H9 (cell line): ENCODE measurements around the gene CAPN12. TPM values are rescaled to one million over a fixed set of nuclear protein-coding genes. Genes with fewer than 3 reads are reported as not detected.

Source experiments
- DNase-seq: peaks from one replicate; pipeline ENCODE4 v3.0.0-alpha.2; 2017
- H2AFZ ChIP-seq: one replicate; pipeline ENCODE4 v1.6.1; 2013; ENCODE audit warnings: mild to moderate bottlenecking, low read length, control low read depth, moderate library complexity
- H2AK5ac ChIP-seq: 2 replicates; pipeline ENCODE4 v1.6.1; 2013; ENCODE audit warnings: low read length, control low read depth, mixed read lengths; ENCODE audit not compliant: insufficient read length
- H2BK120ac ChIP-seq: one replicate; pipeline ENCODE4 v1.6.1; 2013; ENCODE audit warnings: low read depth, mild to moderate bottlenecking, low read length, control low read depth, inconsistent platforms; ENCODE audit not compliant: poor library complexity, severe bottlenecking
- H2BK12ac ChIP-seq: 2 replicates; pipeline ENCODE4 v1.6.1; 2013; ENCODE audit warnings: low read length, control low read depth, mixed read lengths, low read depth; ENCODE audit not compliant: insufficient read length
- H2BK15ac ChIP-seq: 2 replicates; pipeline ENCODE4 v1.6.1; 2013; ENCODE audit warnings: low read depth, low read length, control low read depth
- H2BK20ac ChIP-seq: one replicate; pipeline ENCODE4 v1.6.1; 2013; ENCODE audit warnings: low read depth, mild to moderate bottlenecking, low read length, control low read depth, inconsistent platforms; ENCODE audit not compliant: poor library complexity, severe bottlenecking
- H2BK5ac ChIP-seq: 2 replicates; pipeline ENCODE4 v1.6.1; 2013; ENCODE audit warnings: low read length, control low read depth, mixed read lengths; ENCODE audit not compliant: insufficient read length
- H3K14ac ChIP-seq: 2 replicates; pipeline ENCODE4 v1.6.1; 2013; ENCODE audit warnings: low read length, control low read depth; ENCODE audit not compliant: insufficient read depth
- H3K18ac ChIP-seq: 2 replicates; pipeline ENCODE4 v1.6.1; 2013; ENCODE audit warnings: low read depth, mild to moderate bottlenecking, mixed read lengths, low read length, control low read depth; ENCODE audit not compliant: insufficient read length
- H3K23ac ChIP-seq: 2 replicates; pipeline ENCODE4 v1.6.1; 2013; ENCODE audit warnings: low read length, control low read depth, mixed read lengths, low read depth; ENCODE audit not compliant: insufficient read length
- H3K23me2 ChIP-seq: 2 replicates; pipeline ENCODE4 v1.6.1; 2013; ENCODE audit warnings: low read depth, mild to moderate bottlenecking, mixed read lengths, low read length, control low read depth; ENCODE audit not compliant: insufficient read length, poor library complexity, severe bottlenecking
- H3K27ac ChIP-seq: 2 replicates; pipeline ENCODE4 v1.5.1; 2013; ENCODE audit warnings: low read length, control low read depth, mixed read lengths, low read depth; ENCODE audit not compliant: insufficient read length
- H3K27me3 ChIP-seq: 2 replicates; pipeline ENCODE4 v1.6.1; 2013; ENCODE audit warnings: low read length, control low read depth, inconsistent platforms; ENCODE audit not compliant: insufficient read depth
- H3K4ac ChIP-seq: 2 replicates; pipeline ENCODE4 v1.6.1; 2013; ENCODE audit warnings: low read depth, mild to moderate bottlenecking, control low read depth, inconsistent platforms, low read length, moderate library complexity
- H3K4me1 ChIP-seq: 2 replicates; pipeline ENCODE4 v1.6.1; 2013; ENCODE audit warnings: low read length, control low read depth, inconsistent platforms; ENCODE audit not compliant: insufficient read depth
- H3K4me2 ChIP-seq: 2 replicates; pipeline ENCODE4 v1.6.1; 2013; ENCODE audit warnings: low read length, control low read depth, mixed read lengths; ENCODE audit not compliant: insufficient read length, insufficient read depth
- H3K56ac ChIP-seq: 2 replicates; pipeline ENCODE4 v1.6.1; 2013; ENCODE audit warnings: low read depth, mild to moderate bottlenecking, mixed read lengths, low read length, control low read depth; ENCODE audit not compliant: insufficient read length
- H3K79me1 ChIP-seq: 2 replicates; pipeline ENCODE4 v1.6.1; 2013; ENCODE audit warnings: low read depth, mild to moderate bottlenecking, moderate library complexity, low read length, control low read depth, inconsistent platforms; ENCODE audit not compliant: insufficient read depth, poor library complexity, severe bottlenecking
- H3K79me2 ChIP-seq: 2 replicates; pipeline ENCODE4 v1.6.1; 2013; ENCODE audit warnings: low read length, control low read depth, inconsistent platforms; ENCODE audit not compliant: insufficient read depth
- H3K9ac ChIP-seq: 2 replicates; pipeline ENCODE4 v1.6.1; 2013; ENCODE audit warnings: low read length, control low read depth, mixed read lengths; ENCODE audit not compliant: insufficient read length; ENCODE audit errors: extremely low read depth
- H3K9me3 ChIP-seq: one replicate; pipeline ENCODE4 v1.6.1; 2013; ENCODE audit warnings: low read depth, low read length, inconsistent platforms; ENCODE audit not compliant: control insufficient read depth
- H3T11ph ChIP-seq: one replicate; pipeline ENCODE4 v1.6.1; 2013; ENCODE audit warnings: mild to moderate bottlenecking, low read length, control low read depth, inconsistent platforms
- H4K20me1 ChIP-seq: one replicate; pipeline ENCODE4 v1.6.1; 2013; ENCODE audit not compliant: control insufficient read depth, insufficient read length, insufficient read depth
- H4K5ac ChIP-seq: 2 replicates; pipeline ENCODE4 v1.6.1; 2013; ENCODE audit warnings: low read depth, mild to moderate bottlenecking, mixed read lengths, low read length, control low read depth; ENCODE audit not compliant: insufficient read length
- H4K8ac ChIP-seq: replicated peaks from 2 replicates; pipeline ENCODE4 v1.6.1; 2013; ENCODE audit warnings: low read length, control low read depth, mixed read lengths, low read depth; ENCODE audit not compliant: insufficient read length
- H4K91ac ChIP-seq: 2 replicates; pipeline ENCODE4 v1.6.1; 2013; ENCODE audit warnings: low read depth, mild to moderate bottlenecking, moderate library complexity, mixed read lengths, low read length, control low read depth; ENCODE audit not compliant: insufficient read length
- H3K27ac Mint-ChIP-seq, 3 experiments: 2 replicates in 2 of 3; 3 replicates in 1 of 3; pipeline ENCODE4 v1.8.0; 2020 to 2021; ENCODE audit warnings: mixed read lengths in 3 of 3, mild to moderate bottlenecking in 1 of 3, moderate library complexity in 1 of 3
- H3K27me3 Mint-ChIP-seq: 2 replicates; pipeline ENCODE4 v1.8.0; 2021; ENCODE audit warnings: low read depth, mild to moderate bottlenecking, moderate library complexity, mixed read lengths
- H3K36me3 Mint-ChIP-seq, 3 experiments: 2 replicates in 2 of 3; 3 replicates in 1 of 3; pipeline ENCODE4 v1.8.0; 2020 to 2021; ENCODE audit warnings: low read depth in 3 of 3, mixed read lengths in 3 of 3; ENCODE audit not compliant: insufficient read depth in 1 of 3
- H3K4me1 Mint-ChIP-seq, 2 experiments: 2 replicates each; pipeline ENCODE4 v1.8.0; 2020; ENCODE audit warnings: mixed read lengths in 2 of 2
- H3K4me3 Mint-ChIP-seq, 2 experiments: 2 replicates in 1 of 2; 3 replicates in 1 of 2; pipeline ENCODE4 v1.8.0; 2020 to 2021; ENCODE audit warnings: mild to moderate bottlenecking in 2 of 2, mixed read lengths in 2 of 2, moderate library complexity in 1 of 2
- H3K9me3 Mint-ChIP-seq, 2 experiments: 2 replicates in 1 of 2; 3 replicates in 1 of 2; pipeline ENCODE4 v1.8.0; 2020; ENCODE audit warnings: mild to moderate bottlenecking in 2 of 2, mixed read lengths in 2 of 2, moderate library complexity in 1 of 2
- CTCF ChIP-seq: fragments of 200-600 bp; sonication (generic); conservative IDR thresholded peaks from 3 replicates; pipeline ENCODE4 v1.8.0; 2021; ENCODE audit warnings: antibody characterized with exemption, mild to moderate bottlenecking
- WGBS: extraction: QIAGEN DNeasy Blood & Tissue Kit; methylation state at CpG from one replicate; pipeline ENCODE4 v1.1.7; 2013; ENCODE audit warnings: missing lambda C conversion rate, low lambda C conversion rate, mixed read lengths; ENCODE audit not compliant: insufficient read length; ENCODE audit errors: extremely low coverage; 5-methylcytosine and 5-hydroxymethylcytosine counted together
- total RNA-seq: library from RNA; stranded (reverse); gene quantifications from 2 replicates; pipeline ENCODE4 v1.2.1, GENCODE V29; 2021

The CAPN12 gene
- total RNA-seq, 1 experiment from 2014 or later = 10.5 TPM

- H3K23ac ChIP-seq = no peak overlapping the region
- no peak overlapping the region for H3K9ac ChIP-seq
- H3K18ac ChIP-seq = peak overlapping the region; percentile 93
- no peaks in the 10 kb centered on the region for H3K23me2 ChIP-seq
- H3K79me1 ChIP-seq = peaks cover 5% of the 10 kb centered on the region
- peak; percentile 78 for DNase-seq
- H3K14ac ChIP-seq = peak overlapping the region; percentile 93; the same call in 1 of the 2 replicates
- H3K4me2 ChIP-seq = no peak overlapping the region
- H3K4ac ChIP-seq = peak overlapping the region; percentile 44; the same call in 1 of the 2 replicates
- H4K91ac ChIP-seq = peak overlapping the region; percentile 46
- H2BK12ac ChIP-seq = peak overlapping the region; percentile 8
- H3T11ph ChIP-seq = no peak overlapping the region
- H3K4me1 ChIP-seq = peaks cover 14% of the 10 kb centered on the region; the same call in 1 of the 2 replicates
- peak overlapping the region; percentile 34 for H4K5ac ChIP-seq
- peak overlapping the region; percentile 12 for H2BK5ac ChIP-seq
- no peaks in the 10 kb centered on the region; a peak in 1 of 5 replicates for H3K9me3 Mint-ChIP-seq
- H3K79me2 ChIP-seq = peaks cover 25% of the 10 kb centered on the region; the same call in 1 of the 2 replicates
- H3K4me1 Mint-ChIP-seq = peaks cover 55 to 70% of the 10 kb centered on the region in 2 experiments
- H2BK20ac ChIP-seq = no peak overlapping the region
- no peaks in the 10 kb centered on the region for H4K20me1 ChIP-seq
- H3K36me3 Mint-ChIP-seq = peaks cover 11 to 35% (median 25%) of the 10 kb centered on the region in 3 experiments; a peak in 6 of 7 replicates
- no peak overlapping the region for H2AFZ ChIP-seq
- no peak overlapping the region for H2AK5ac ChIP-seq
- no peak overlapping the region for H2BK15ac ChIP-seq
- peak overlapping the region in 1 of 2 experiments; percentile 20; a peak in 2 of 5 replicates for H3K4me3 Mint-ChIP-seq
- H3K56ac ChIP-seq = no peak overlapping the region
- peak overlapping the region; percentile 80 for H3K27ac ChIP-seq
- WGBS = no CpG with 5 or more reads among the region's 19 CpGs
- H3K9me3 ChIP-seq = no peaks in the 10 kb centered on the region
- no peak for TF ChIP-seq CTCF
- H3K27me3 ChIP-seq = no peaks in the 10 kb centered on the region
- peak overlapping the region; percentile 50 for H2BK120ac ChIP-seq
- H3K27ac Mint-ChIP-seq = peak overlapping the region; percentile 94 to 97 (median 97)
- no peaks in the 10 kb centered on the region; the same call in none of the 2 replicates for H3K27me3 Mint-ChIP-seq
- H4K8ac ChIP-seq = peak overlapping the region; percentile 58
These were observed 50.7 kb downstream of the CAPN12 start for GRCh38 chr19:38693380-38694223.
